ENCODE results near the gene NUTF2.

Gene NUTF2

GRCh38 chr16:67881621-67882161, 35.0 kb downstream of the NUTF2 start:
- Histone ChIP-seq H3K4me2 (ENCODE audit: low read length) (no peak overlapping the region), H3K27me3 (ENCODE audit: control insufficient read depth, insufficient read depth, low read length) (no peaks in the 10 kb centered on the region), H3K36me3 (ENCODE audit: control insufficient read depth, insufficient read depth, low read length) (no peaks in the 10 kb centered on the region), H3K4me3 (ENCODE audit: low read depth, low read length) (no peak overlapping the region), H3K79me2 (no peaks in the 10 kb centered on the region), H3K27ac (no peak overlapping the region), H3K9ac (no peak overlapping the region), H3K9me3 (ENCODE audit: control insufficient read depth, low read length) (no peaks in the 10 kb centered on the region), H2AFZ (no peak overlapping the region), H3K4me1 (no peaks in the 10 kb centered on the region)
- TF ChIP-seq CTCF (IDR thresholded peaks at IDR 0.05) = no peak

GRCh38 chr16:67882374-67883145, 35.8 kb downstream of the NUTF2 start:
- no peak overlapping the region for H3K27ac ChIP-seq
- H3K36me3 ChIP-seq (ENCODE audit: control insufficient read depth, insufficient read depth, low read length) = no peaks in the 10 kb centered on the region
- no peaks in the 10 kb centered on the region for H3K9me3 ChIP-seq (ENCODE audit: control insufficient read depth, low read length)
- no peak overlapping the region for H2AFZ ChIP-seq
- H3K27me3 ChIP-seq (ENCODE audit: control insufficient read depth, insufficient read depth, low read length) = no peaks in the 10 kb centered on the region
- H3K9ac ChIP-seq = no peak overlapping the region
- TF ChIP-seq CTCF (IDR thresholded peaks at IDR 0.05) = no peak
- H3K4me2 ChIP-seq (ENCODE audit: low read length) = no peak overlapping the region
- H3K4me1 ChIP-seq = no peaks in the 10 kb centered on the region
- no peak overlapping the region for H3K4me3 ChIP-seq (ENCODE audit: low read depth, low read length)
- no peaks in the 10 kb centered on the region for H3K79me2 ChIP-seq

- Histone ChIP-seq H2AFZ (no peak overlapping the region), H3K79me2 (no peaks in the 10 kb centered on the region), H3K4me2 (ENCODE audit: low read length) (no peak overlapping the region), H3K4me3 (ENCODE audit: low read depth, low read length) (no peak overlapping the region), H3K36me3 (ENCODE audit: control insufficient read depth, insufficient read depth, low read length) (no peaks in the 10 kb centered on the region), H3K4me1 (no peaks in the 10 kb centered on the region), H3K27me3 (ENCODE audit: control insufficient read depth, insufficient read depth, low read length) (no peaks in the 10 kb centered on the region), H3K9ac (no peak overlapping the region), H3K27ac (no peak overlapping the region), H3K9me3 (ENCODE audit: control insufficient read depth, low read length) (no peaks in the 10 kb centered on the region)
- TF ChIP-seq CTCF (IDR thresholded peaks at IDR 0.05) = no peak
These were observed 36.6 kb downstream of the NUTF2 start for GRCh38 chr16:67883146-67883871.

- Histone ChIP-seq H3K27ac (no peak overlapping the region), H3K9ac (no peak overlapping the region), H3K27me3 (ENCODE audit: control insufficient read depth, insufficient read depth, low read length) (no peaks in the 10 kb centered on the region), H3K36me3 (ENCODE audit: control insufficient read depth, insufficient read depth, low read length) (no peaks in the 10 kb centered on the region), H3K9me3 (ENCODE audit: control insufficient read depth, low read length) (no peaks in the 10 kb centered on the region), H3K79me2 (no peaks in the 10 kb centered on the region), H3K4me3 (ENCODE audit: low read depth, low read length) (no peak overlapping the region), H2AFZ (no peak overlapping the region), H3K4me2 (ENCODE audit: low read length) (no peak overlapping the region), H3K4me1 (no peaks in the 10 kb centered on the region)
- TF ChIP-seq CTCF (IDR thresholded peaks at IDR 0.05) = peak; percentile 94
These were observed 37.1 kb downstream of the NUTF2 start for GRCh38 chr16:67883872-67884261.
